Right lobe of liver (tissue), 4 donors: Measurements from ENCODE around the gene PRRX1.

ENCODE experiments used
- POLR2A ChIP-seq: fragments of 450-650 bp; IDR thresholded peaks from one replicate; pipeline ENCODE4 v1.6.1; 2017; ENCODE audit warnings: antibody characterized with exemption, mild to moderate bottlenecking
- TF ChIP-seq, protein P1 (sequence below), 4 donors: fragments of 200-600 bp in 3 of 4; fragments of 450-650 bp in 1 of 4; IDR thresholded peaks; one replicate each; pipeline versions ENCODE4 v1.5.1 to v1.8.0; 2016 to 2022; ENCODE audit warnings: antibody characterized with exemption in 4 of 4, mild to moderate bottlenecking in 2 of 4
- donor health status: DM: no; HTN: no; CAD: no.
- donor health status: DM: no; HTN: no; CAD: no.
- donor health status: DM: no; HTN: yes; CAD: no.

DNA sequence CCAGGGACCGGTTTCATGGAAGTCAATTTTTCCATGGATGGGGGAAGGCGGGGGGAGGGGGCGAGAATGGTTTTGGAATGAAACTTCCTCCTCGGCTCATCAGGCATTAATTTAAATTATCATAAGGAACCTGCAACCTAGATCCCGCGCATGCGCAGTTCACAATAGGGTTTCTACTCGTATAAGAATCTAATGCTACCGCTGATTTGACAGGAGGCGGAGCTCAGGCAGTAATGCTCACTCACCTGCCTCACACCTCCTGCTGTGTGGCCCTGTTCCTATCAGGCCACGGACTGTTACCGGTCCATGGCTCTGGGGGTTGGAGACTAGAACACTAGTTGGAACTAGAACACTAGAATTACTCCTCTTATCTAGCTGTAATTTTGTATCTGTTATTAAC, 38.0 kb downstream of the PRRX1 start:
- no peak for TF ChIP-seq POLR2A
- TF ChIP-seq, protein P1, sequence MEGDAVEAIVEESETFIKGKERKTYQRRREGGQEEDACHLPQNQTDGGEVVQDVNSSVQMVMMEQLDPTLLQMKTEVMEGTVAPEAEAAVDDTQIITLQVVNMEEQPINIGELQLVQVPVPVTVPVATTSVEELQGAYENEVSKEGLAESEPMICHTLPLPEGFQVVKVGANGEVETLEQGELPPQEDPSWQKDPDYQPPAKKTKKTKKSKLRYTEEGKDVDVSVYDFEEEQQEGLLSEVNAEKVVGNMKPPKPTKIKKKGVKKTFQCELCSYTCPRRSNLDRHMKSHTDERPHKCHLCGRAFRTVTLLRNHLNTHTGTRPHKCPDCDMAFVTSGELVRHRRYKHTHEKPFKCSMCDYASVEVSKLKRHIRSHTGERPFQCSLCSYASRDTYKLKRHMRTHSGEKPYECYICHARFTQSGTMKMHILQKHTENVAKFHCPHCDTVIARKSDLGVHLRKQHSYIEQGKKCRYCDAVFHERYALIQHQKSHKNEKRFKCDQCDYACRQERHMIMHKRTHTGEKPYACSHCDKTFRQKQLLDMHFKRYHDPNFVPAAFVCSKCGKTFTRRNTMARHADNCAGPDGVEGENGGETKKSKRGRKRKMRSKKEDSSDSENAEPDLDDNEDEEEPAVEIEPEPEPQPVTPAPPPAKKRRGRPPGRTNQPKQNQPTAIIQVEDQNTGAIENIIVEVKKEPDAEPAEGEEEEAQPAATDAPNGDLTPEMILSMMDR (IDR thresholded peaks at IDR 0.05): no peak
